Gastrocnemius medialis (tissue), 4 donors: ENCODE measurements around the gene SMIM13.

ENCODE experiments used
- POLR2A ChIP-seq, 2 donors: fragments of 450-650 bp; IDR thresholded peaks; one replicate each; pipeline ENCODE4 v1.6.1; 2017; ENCODE audit warnings: antibody characterized with exemption in 2 of 2, mild to moderate bottlenecking in 2 of 2, moderate library complexity in 2 of 2
- TF ChIP-seq, protein P1 (sequence below), 5 experiments: fragments of 450-650 bp in 3 of 5; fragments of 200-600 bp in 2 of 5; sonication (generic) in 2 of 5; IDR thresholded peaks in 4 of 5; conservative IDR thresholded peaks in 1 of 5; 1 replicate in 4 of 5; 2 replicates in 1 of 5; pipeline ENCODE4 v1.5.1; 2016 to 2019; ENCODE audit warnings: antibody characterized with exemption in 5 of 5, mild to moderate bottlenecking in 3 of 5, moderate library complexity in 3 of 5

DNA sequence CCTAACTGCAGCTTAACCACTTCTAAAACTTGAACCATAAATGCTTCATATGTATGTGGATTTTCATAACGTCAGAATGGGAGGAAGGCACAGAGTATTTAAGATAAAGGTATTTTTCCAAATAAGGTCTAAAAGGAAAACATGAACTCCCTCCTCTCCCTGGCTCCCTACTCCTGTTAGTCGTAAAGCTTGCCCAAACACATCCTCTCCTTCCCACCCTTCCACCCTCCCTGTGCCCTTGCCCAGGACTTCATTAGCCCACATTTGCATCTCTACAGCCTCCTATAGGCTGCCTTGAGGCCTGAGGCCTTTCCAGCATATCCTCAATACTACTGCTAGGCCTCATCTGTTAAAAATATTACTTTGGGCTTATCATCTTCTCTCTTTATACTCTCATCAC, 17.1 kb upstream of the SMIM13 start:
- no peak for TF ChIP-seq POLR2A (IDR thresholded peaks at IDR 0.05)
- TF ChIP-seq, protein P1, sequence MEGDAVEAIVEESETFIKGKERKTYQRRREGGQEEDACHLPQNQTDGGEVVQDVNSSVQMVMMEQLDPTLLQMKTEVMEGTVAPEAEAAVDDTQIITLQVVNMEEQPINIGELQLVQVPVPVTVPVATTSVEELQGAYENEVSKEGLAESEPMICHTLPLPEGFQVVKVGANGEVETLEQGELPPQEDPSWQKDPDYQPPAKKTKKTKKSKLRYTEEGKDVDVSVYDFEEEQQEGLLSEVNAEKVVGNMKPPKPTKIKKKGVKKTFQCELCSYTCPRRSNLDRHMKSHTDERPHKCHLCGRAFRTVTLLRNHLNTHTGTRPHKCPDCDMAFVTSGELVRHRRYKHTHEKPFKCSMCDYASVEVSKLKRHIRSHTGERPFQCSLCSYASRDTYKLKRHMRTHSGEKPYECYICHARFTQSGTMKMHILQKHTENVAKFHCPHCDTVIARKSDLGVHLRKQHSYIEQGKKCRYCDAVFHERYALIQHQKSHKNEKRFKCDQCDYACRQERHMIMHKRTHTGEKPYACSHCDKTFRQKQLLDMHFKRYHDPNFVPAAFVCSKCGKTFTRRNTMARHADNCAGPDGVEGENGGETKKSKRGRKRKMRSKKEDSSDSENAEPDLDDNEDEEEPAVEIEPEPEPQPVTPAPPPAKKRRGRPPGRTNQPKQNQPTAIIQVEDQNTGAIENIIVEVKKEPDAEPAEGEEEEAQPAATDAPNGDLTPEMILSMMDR (IDR thresholded peaks at IDR 0.05 in 4 of 5, conservative IDR thresholded peaks at IDR 0.05 in 1 of 5), result no peak
